GM21390 (cell line): ENCODE results near the gene CD52.
"Not testable (repeated sequence)": the region's sequence is repeated elsewhere in the genome, so short reads cannot be mapped to it uniquely, and the experiment has no call there.

Experiments used
- ATAC-seq: cut with Tn5 transposase; IDR thresholded peaks from one replicate; pipeline ENCODE4 v1.9.1; 2021; ENCODE audit not compliant: unreplicated experiment

The CD52 gene

DNA sequence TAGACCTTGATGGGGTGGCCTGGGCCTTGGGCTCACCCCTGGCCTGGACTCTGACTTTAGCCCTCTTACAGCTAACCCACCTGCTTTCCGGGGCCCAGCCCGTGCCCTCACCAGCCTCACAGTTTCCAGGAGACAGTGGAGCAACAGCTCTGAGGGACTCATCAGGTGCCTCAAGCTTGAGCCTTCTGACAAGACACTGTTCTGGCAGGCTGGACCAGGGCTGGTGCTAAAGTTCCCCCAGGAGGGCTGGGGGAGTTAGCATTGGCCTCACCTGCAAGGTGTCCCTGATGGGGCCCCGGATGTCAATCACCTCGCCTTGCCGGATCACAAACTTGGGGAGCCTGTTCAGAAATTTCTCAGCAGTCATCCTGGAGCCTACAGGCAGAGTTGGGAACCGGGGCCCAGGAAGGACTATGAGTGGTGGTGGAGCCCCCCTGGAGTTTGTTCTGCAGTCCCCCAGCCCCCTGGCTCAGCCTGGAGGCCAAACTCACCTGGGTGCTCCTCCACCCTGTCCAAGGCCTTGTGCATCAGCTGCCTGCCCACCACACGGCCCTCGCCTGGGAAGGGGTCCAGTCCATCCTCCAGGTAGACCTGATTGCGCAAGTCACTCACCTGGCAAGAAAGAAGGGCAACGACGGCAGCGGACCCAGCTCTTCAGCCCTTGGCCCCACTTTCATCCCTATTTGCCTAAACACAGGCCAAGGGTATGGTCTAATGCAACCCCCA is 33.7 kb upstream of the CD52 start:
- ATAC-seq: no peak

DNA sequence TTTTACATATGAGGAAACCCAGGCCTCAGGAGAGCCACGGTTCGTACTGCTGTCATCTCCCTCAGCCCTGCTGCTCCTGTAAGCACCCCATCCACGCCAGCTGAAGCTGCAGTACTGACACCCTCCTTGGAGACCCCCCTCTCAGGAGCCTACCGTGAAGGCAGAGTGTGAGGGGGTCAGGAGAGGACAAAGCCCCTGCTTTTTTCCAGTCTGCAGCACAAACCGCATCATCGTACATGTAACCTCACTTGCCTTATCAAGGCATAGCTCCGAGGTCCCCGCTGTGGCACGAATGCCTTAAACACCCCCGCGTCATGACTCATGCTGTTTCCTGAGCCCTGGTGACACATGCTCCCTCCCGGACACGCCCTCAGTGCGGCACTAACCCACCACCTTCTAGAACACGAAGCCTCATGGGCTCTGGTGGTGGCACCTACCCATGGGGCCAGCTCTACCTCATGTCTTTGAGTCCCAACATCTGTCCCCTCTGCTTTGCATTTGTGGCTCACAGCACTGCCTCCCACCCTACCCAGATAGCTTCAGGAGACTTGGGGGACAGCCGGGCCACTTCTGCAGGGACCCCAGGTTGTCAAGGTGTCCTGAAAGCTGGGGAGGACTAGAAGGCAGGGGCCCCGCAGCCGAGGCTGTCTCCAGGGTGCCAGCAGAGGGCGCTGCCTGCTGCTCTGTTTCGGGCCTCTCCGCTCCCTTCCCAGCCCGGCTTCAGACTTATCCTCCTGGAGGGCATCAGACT is 33.0 kb upstream of the CD52 start:
- no peak for ATAC-seq

DNA sequence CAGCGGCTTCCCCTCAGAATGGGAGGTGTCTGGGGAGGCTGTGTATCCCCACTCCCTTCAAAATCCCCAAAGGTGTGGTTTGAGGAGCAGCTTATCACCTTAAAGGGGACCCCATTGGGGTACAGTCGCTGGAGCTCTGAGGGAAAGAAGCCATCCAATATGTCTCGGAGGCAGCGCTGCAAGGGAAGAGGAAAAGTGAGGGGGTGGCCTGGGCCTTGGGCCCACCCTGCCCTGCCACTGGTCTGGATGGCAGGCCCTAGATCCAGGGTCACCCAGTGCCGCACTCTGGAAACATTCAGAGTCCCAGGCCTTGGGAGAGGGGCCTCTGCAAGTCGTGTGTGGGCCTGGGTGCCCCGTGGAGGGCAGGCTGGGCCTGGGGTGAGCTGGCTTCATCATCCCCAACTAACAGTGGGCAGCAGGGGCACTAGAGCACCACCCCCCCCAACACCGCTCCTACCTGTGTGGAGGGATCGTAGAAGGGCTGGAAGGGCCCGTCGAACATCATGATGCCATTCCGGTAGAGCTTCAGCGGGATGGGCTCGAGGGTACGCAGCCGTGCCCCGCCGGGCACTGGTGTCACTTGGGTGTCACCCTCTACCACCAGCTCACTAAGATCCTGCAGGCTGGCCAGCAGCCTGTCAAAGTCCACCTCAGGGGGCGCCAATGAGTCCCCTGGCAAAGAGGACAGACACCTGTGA is 32.2 kb upstream of the CD52 start:
- no peak for ATAC-seq

DNA sequence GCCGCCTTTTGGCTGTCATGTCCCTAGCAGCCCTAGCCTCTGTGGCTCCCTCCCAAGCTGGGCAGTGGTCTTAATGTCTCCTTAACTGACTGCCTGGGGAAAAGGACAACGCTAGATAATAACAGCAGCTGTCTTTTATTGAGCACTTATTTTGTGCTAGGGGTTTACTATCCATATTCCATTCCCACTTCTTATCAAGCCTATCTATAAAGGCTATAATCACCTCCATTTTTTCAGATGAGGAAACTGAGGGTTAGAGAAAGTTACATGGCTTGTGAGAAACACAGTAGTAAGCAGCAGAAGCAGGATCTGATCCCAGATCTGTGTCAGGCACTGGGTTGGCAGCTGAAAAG is 31.7 kb upstream of the CD52 start:
- no peak for ATAC-seq

DNA sequence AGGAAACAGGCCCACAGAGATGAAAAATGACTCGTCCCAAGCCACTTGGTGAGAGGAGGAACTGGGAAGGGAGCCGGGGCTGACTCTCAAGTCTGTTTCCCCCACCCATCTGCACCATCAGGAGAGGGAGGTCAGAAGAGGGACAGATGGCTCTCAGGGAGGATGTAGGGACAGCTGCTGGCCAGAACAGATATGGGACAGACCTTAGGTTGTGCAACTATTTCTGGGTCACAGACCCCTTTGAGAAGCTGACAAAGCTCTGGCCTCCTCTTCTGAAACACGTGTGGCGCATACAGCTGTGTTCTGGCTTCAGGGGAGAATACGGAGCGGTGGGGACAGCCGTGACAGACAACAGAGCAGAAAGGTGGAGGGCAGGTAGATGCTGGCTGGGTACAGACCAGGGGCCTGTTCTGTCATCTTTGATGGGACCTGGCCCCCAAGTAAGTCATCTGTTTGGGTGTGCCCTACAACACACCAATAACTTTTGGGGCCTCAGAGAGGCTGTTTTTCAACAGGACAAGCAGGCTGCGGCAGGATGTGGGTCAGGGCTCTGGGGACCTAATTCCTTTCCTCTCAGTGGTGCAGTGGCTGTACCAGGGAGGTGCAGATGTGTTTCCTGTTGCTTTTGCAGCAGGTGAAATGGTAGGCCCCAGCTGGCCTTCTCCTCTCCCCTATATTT is 30.6 kb upstream of the CD52 start:
- peak; percentile 41 for ATAC-seq

DNA sequence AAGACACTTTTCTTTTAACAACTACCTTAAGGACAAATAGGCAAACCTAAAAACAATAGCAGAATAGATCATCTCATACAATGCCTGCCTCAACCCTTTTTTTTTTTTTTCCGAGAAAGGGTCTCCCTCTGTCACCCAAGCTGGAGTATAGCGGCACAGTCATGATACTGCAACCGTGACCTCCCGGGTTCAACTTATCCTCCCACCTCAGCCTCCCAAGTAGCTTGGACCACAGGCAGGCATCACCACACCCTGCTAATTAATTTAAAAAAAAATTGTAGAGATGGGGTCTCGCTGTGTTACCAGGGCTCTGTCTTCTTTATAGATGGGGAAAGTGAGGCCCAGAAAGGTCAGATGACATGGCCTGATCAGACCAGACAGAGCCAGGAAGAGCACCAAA is 29.9 kb upstream of the CD52 start:
- ATAC-seq: no peak

DNA sequence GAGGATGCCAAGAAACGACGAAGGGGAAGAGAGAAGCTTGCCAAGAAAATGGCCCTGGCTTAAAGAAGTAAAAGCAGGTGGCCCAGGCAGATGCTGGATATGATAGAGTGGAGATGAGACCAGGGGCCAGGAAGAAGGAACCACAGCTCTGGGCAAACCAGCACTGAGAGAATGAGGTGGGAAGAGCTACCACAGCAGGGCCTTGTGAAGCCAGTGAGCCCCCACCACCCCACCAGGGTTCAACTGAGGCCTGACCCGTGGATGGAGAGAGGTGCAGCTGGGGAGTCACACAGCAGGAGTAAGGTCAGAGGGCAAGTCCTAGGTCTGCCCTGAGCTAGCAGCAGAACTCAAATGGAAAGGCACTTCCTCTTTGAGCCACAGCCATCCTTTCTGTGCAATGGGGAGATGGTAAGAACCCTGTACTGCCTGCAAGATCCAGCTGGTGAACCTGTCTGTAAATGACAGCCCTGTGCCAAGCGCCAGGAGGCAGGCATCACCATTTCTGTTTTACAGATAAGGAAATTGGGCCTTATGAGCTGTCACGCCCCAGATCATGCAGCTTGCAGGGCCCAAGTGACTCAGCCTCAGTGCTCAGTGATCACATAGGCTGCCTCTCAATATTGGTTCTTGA is 29.3 kb upstream of the CD52 start:
- ATAC-seq: no peak

DNA sequence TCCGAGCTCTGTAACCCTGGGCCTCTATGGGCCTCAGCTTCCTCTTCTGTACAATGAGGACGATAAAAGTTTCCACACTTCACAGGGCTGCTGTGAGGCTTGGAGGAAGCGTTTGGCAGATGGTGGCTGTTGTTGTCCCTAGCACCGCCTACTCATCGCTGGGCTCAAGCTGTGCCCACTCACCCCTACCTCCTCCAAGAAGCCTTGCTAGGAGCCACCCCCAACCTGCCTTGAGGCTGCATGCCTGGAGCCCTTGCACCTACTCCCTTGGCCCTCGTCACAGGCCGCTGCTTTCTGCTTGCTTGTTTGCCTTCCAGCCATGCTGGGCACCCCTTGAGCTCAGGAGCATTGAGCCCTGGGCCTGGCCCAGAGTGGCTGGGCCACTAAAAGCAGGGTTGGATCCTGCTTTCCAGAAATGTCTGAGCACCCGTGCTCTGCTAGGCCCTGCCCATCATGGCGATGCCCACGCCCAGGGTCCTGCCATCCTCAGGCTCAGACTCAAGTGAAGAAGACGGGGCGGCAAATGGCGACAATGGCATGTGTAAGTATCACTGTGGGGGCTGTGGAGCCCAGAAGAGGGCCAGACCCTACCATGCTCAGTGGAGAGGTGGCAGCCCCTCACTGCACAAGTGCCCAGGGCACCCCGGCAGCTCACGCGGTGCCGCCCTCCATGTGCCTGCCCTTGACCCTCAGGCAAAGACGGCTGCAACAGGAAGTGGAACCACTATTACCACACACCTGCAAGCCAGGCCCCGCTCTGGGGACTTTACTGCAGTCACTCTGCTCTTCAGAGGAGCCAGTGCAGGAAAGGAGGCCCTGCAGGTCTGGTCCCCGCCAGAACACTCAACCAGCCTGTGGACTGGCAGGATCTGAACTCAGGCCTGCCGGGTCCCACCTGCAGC is 28.3 kb upstream of the CD52 start:
- ATAC-seq: no peak

DNA sequence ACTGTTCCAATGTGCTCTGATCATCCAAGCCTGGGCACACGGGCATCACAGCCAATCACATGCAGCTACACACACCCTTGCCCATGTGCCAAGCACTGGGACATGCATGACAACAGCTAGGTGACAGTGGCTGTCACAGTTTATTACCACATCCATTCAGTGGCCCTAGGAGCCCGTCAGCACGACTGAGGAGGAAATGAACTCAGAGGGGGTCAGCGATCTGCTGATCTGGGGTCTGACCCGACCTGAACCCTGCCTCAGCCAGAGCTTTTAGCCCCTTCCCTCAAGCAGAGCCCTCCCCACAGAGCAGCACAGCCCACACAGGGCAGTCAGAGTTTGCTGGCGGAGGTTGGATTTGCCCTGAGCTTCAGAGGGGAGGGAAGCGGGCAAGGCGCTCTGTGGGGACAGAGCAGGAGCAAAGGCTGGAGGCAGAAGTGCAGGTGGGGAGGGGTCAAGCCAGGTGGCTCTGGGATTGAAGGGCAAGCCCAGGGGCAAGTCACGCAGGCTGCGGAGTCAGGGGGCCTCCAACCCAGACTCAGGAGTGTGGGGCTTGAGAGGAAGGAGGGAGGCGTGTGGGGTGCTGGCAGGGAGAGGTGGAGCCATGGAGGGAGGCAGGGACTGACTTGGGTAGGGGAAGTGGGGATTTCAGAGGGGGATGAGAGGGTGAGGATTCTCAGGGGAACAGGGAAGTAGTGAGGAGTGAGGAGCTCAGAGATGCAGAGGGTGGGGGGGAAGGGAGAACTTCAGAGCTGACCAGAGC is 27.5 kb upstream of the CD52 start:
- ATAC-seq: no peak

DNA sequence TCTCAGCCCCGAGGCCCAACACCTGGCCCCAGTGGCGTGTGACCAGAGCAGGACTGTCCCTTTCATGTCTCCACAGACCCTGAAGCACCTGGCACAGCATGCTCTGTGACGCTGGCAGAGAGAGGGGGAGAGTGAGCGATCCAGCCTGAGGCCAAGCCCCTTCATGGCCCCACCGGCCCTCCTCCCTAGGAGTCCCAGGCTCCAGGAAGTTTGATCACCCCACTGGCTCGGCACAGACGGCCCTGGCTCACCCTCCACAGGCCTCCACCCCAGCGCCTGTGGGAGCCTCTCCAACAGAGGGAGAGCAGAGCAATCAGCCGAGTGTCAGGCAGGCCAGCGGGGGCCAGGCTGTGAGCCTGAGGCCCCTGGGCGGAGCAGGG is 26.9 kb upstream of the CD52 start:
- ATAC-seq: no peak

DNA sequence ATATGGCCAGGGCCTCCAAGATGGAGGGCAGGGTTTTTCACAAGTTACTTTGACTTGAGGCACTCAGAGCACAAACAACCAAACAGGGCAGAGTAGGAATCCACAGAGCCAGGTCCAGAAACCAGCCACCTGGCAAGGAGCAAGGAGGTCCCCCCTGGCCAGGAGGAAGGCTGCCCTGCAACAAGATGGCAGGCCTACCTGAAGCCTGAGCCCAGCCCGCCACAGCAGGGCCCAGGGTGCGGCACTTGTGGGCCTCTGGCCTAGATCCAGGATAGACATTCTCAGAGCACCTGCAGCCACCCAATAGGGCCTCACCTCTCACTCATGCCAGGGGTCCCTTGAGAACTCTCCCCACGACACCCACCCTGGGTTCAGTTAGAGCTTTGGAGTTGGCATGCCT is 26.3 kb upstream of the CD52 start:
- no peak for ATAC-seq

DNA sequence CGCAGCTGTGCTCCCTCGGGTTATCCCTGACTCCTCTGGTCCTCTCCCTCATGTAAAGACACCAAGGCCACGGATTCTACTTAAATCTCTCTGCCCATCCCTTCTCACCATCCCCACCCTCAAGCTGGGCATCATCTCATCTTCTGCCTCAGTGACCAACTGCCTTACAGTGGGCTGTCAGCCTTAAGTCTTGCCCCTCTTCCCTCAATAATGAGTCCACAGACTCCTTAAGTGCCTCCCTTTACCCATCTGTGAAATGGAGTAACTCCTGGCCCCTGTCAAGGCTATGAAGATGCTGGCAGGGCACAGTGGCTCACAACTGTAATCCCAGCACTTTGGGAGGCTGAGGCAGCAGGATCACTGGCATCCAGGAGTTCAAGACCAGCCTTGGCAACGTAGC is 25.8 kb upstream of the CD52 start:
- no peak for ATAC-seq

DNA sequence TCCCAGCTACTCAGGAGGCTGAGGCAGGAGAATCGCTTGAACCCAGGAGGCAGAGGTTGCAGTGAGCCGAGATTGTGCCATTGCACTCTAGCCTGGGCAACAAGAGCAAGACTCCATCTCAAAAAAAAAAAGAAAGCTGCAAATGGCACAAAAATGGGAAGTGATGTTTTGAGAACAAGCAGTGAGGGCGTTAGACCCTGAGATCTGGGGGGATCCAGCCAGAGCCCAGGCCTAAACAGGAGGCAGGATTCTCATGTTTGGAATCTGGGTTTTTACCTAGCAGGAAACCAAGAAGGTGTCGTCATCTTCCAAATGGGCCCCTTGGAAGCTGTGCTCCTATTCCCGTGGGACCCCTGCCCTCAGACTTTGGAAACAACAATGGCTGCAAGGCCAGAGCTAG is 25.0 kb upstream of the CD52 start:
- not testable (repeated sequence) for ATAC-seq

DNA sequence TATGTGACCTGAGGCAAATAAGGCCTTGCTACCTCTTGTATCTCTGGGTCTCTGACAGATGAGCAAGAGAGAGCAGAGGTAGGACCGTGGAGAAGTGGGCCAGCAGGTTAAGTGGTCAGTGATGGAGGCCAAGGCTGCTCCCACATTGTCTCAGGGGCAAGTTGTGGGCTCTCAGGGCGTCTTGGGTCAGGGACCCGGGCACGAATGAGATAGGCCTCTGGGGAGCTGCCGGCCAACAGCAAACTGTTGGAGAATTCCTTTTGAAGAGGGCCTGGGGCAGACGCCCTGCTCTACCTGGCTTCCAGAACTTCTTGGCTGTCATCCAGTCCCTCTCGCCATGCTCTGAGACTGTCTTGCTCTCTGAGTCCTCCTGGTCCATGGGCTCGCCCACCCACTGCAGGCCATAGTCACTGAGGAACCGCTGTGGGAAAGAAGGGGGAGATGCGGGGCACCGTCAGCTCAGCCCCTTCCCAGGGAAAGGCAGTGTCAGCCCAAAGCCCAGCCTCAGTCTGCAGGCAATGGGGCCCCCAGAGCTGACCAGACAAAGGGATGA is 23.8 kb upstream of the CD52 start:
- ATAC-seq: no peak

DNA sequence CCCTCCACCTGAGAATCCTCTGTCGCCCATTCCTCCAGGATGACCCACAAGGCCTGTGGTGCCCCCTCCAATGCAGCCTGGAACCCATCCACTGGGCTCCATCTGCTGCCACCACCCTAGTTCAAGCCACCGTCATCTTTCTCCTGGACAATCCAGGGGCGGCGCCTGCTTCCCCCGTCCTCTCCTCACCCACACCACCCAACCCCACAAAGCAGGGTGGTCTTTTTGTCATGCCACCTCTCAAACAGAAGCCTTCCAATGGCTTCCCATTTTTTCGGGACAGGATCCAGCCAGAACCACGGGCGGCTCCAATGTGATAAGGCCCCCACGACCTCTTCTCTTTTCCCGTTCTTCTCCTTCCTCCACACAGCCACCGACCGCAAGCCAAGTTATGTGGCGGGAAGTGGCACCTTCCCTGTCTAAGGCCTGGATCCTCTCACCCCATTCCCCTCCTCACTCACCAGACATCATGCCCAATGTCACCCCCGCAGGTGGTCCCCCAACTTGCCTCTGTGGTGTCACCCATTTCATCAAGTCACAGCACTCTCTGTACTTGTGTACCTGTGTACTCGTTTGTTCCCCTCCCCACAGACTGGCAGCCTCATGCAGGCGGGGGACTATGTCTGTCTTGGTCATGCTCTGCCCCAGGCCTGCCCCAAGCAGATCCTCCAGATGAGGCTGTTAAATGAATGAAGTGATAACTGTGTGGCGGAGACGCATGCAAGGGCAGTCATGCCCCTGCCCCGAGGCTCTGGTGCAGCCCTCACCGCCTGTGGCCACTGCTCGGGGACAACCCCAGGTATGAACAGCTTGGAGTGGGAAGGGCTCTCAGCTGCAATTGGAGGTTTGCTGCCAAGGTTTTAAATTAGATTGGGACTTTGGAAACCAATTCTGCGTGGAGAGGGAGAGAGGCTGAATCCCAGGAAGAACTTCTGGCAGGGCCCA is 22.3 kb upstream of the CD52 start:
- no peak for ATAC-seq

DNA sequence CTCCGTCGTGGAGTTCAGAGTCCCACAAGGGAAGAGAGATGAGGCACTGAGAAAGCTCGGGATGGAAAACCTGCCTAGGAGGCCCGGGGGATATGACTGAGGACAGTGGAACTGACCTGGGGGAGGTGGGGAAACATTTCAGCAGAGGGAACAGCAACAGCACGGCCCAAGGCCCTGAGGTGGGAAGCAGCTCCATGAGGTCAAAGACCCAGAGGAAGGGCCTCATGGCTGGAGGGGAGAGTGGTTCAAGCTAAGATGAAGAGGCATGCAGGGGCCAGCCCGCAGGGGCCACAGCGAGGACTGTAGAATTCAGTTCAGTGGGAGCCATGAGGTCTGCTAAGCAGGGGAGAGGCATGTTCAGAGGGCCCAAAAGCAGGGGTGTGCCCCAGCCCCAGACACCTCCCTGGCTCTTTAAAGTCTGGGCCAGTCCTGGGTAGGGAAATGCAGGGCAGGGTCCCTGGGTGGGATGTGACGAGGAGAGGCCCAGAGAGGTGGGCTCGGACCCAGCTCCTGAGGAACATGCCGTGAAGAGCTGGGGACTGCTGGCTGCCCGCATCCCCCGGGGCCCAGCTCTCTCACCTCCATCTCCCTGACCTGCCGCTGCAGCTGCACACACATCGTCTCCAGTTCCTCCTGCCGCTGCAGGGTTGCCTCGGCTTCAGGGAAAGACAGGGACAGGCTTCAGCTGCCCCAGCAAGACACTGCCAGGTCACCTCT is 21.3 kb upstream of the CD52 start:
- no peak for ATAC-seq

DNA sequence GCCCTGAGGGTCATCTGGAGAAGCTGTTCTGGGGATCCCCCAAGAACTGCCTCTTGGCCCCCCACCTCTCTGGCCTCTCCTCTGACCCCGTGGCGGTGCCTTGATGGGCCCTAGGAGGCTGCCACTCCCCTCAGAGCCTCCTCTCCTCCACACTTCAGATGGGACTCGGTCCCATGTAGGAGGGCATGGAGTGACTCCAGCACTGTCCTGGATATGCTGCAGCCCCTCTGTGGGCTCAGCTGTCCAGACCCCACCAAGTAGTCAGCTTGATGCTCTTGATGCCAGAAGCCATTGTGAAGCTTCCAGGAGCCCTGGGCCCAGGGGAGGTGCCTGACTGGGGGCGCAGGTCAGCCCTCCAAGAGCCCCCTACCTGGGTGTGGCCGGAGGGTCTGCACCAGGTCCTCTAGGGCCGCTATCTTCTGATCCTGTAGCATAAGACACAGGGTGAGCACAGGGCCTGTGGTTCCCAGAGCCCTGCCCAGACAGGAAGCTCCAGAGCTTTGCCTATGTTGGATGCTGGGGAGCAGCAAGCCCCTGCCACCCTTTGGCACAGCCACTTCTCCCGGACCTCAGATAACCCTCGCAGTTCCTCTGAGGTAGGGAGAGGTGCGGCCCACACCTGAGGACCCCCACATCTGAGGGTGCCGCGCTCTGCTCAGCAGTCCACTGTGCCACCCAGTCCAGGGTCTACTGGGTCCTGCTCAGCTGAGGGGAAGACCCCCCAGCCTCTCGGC is 20.5 kb upstream of the CD52 start:
- ATAC-seq: no peak
